UCSD-AML1 (cell line): Measurements from ENCODE around the gene PEX11A.

ENCODE experiments used
- DNase-seq: peaks from one replicate; lab custom pipeline; 2025; ENCODE audit not compliant: unreplicated experiment; lab: John Stamatoyannopoulos, UW

Gene PEX11A

DNA sequence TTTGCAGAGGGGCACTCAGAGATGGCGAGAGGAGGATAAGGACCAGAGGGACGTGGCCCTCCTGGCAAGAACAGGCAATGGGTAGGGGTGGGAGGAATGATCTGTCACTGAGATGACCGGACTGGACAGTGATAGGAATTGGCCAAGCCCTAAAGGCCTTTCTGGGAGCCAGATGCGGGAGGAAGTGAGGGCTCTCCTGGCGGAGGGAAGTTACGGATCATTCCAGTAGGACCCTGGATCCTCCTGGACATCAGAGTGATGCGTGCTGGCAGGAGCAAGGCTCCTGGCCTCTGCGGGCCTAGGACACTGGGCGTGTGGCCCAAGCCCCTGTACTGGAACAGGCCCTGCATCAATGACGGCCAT, 58.7 kb downstream of the PEX11A start:
- DNase-seq = no peak
